ENCODE results near the gene ABCA2.

Gene ABCA2

DNA sequence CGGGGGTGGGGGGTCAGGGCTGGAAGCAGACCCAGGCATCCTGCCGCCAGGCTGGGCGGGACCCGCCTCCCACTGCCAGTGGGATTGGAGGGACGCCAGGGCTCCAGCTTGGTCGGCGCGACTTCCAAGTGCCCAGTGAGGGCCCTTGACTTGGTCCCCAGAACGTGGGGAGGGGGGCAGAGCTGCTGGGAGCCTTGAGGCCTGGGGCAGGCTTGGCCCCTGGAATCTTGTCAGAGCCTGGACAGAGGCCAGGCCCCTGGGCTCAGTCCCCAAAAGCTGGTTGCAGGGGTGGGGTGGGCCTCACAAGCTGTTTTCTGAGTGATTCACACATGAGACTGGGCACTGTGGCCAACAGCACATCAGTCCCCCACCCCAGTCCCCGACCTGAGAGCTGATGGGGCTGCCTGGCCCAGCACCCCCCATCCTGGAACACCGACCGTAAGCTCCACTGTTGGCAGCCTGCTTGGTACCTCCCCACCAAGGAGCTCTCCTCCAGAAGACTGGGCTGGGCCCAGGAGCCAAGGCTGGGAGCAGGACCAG is 32.2 kb downstream of the ABCA2 start:
- no peak for DNase-seq (ENCODE audit: low spot score)

DNA sequence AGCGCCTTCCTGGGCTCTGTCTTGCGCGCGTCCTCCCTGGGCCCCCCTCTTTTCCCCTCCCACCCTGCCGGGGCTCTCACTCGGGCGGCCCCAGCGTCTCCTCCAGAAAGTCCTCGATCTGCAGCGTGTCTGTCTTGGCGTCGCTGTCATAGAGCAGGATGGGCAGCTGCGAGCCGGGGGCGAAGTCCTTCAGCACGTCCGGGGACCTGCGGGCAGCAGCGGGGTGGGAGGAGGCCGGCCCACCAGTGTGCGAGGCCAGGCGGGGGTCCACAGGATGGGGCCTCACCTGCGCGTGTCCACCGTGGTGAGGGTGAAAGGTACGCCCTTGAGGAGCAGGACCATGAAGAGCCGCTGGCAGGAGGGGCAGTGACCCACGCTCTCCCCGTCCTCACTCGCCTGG is 32.7 kb downstream of the ABCA2 start:
- DNase-seq (ENCODE audit: low spot score), result no peak

DNA sequence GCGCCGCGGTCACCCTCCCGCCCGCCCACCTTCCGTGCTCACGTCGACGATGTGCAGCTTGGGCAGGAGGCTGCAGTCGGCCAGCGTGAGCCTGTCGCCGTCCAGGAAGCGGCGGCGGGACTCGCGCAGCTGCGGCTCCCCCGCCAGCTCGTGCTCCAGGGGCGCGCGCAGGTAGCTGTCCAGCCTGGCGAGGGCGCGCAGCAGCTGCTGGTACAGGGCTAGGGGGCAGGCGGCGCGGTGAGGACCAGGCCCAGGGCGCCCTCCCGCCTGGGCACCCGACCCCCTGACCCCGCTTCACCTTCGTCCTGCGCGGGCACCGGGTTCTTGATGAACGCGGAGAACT is 33.2 kb downstream of the ABCA2 start:
- no peak for DNase-seq (ENCODE audit: low spot score)

DNA sequence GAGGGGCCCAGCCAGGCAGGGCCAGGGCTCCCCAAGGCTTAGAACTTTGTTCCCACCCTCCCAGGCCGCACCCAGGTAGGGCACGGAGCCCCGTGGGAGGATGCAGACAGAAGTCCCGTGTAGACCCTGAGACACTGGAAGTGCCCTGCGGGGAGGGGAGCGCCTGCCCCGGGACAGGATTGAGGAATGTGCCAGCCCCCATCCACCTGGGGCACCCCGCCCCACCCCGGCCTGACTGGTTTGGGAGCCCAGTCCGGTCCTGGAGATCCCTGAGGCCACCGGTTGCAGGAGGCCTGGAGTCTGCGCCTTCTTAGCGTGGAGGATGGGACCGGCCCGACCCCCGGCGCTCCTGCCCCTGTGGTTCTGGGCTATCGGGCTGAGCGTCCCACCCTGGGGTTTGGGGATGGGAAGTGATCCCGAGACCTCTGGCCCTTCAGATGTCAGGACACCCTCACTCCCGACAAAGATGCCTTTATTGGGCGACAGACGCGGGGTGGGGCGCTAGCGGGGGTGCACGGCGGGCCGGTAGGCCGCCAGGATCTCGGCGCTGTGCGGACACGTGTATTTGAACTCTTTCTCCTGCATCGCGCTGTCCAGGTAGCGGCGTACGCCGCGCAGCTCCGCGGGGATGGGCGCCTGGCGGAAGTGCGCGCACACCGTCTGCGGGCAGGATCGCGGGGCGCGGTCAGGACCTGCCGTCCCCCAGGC is 33.7 kb downstream of the ABCA2 start:
- DNase-seq (ENCODE audit: low spot score), result no peak

DNA sequence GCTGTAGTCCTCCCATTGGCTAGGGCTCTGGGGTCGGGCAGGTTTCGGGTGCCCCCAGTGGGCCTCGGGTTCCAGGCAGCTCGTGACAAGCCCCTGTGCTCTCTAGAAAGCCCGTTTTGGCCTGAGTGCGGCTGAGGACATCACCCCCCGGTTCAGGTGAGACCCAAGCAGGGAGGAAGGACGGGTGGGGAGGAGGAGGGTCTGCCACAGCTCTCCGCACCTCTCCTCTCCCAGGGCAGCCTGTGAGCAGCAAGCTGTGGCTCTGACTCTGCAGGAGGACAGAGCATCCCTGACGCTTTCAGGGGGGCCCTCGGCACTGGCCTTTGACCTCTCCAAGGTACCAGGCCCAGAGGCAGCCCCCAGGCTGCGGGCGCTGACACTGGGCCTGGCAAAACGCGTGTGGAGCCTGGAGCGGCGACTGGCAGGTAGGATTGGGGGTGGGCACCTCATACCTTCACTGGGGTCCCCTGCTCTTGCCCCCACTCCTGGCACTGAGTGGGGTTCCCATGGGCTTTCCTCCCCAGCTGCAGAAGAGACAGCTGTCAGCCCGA is 35.1 kb downstream of the ABCA2 start:
- no peak for DNase-seq (ENCODE audit: low spot score)

DNA sequence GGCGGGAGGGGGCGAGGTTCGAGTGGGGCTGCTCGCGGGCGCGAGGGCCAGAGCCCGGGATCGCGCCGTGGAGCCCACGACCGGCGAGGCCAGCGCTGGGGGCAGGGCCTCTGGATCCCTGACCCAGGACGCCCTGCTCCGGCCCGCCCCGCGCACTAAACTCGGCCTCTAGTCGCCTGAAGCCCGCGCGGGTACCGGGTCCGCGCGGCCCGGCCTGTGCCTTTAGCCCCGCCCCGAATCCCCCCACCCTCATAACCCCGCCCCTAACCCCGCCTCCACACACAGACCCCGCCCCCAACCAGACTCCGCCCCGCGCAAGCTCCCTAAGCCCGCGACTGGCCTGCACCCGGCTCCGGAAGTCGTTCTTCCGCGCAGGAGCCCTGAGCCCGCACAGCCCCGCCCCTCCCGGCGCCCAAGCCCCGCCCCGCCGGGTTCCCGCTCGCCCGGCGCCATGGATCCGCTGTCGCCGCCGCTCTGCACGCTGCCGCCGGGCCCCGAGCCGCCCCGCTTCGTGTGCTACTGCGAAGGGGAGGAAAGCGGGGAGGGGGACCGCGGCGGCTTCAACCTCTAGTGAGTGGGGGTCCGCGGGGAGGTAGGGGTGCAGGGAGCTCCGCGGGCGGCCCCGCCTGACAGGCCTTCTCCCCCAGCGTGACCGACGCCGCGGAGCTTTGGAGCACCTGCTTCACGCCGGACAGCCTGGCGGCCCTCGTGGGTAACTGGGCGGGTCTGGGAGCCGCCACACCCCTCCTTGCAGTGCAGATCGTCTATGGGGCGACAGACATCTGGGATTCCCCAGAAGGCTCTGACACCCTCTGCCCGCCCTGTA is 35.8 kb downstream of the ABCA2 start, which contains the start of gene PAXX:
Gene PAXX (plus strand): TSS at position 430 of the 826 bp plus-strand sequence. CDS start 22 bp downstream, at position 452.
- DNase-seq (ENCODE audit: low spot score), result peak; percentile 95

DNA sequence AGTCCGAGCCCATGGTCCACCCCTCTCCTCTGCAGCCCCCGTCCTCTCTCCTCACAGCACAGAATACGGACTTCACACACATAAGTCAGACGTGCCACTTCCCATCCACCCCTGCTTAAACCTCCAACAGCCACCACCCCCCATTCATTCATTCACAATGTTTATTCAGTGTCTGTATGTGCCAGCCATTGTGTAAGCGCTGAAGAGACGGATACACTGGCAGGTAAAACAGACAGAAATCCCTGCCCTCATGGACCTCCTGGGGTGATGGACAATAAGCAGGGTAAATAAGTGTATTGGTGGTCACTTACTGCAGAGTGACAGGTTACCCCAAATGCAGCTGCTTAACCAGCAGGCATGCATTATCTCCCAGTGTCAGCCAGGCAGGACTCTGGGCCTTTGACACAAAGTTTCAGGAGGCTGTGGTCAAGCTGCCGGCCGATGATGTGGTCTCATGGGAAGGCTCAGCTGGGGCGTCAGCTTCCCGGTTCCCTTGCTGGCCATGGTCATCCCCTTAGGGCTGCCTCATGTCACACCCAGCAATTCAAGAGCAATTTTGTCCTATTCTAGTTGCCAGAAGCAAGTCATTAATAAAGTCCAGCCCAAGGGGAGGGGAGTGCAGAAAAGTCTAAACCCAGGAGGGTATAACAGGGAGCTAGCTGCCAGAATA is 37.7 kb downstream of the ABCA2 start:
- no peak for DNase-seq (ENCODE audit: low spot score)

DNA sequence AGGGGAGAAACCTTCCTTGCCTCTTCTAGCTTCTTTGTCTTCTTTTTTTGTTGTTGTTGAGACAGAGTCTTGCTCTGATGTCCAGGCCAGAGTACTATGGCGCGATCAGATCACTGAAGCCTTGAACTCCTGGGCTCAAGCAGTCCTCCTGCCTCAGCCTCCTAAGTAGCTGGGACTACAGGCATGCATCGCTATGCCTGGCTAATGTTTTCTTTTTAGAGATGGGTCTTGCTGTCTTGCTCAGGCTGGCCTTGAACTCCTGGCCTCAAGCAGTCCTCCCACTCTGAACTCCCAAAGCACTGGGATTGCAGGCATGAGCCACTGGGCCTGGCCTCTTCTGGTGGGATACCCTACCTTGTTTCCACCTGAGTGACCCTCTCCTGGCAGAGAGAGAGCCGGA is 39.2 kb downstream of the ABCA2 start:
- no peak for DNase-seq (ENCODE audit: low spot score)

DNA sequence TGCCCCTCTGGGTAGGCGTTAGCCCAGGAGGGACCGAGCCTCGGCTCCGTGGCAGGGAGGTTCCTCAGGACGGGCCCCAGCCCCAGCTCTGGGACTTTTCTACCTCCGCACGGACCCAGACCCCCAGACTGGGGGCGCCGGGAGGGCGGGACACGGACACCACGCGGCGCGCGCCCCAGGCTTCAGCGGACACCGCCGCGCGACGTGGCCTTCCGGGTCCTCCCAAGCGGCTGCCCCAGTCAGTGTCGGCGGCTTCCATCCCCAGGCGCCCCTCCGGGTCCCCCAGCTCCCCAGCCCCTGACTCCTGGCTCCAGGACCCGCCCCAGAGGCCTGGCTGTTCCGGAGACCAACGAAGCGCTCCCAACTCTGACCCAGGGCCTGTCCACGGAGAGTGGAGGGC is 42.2 kb downstream of the ABCA2 start:
- no peak for DNase-seq (ENCODE audit: low spot score)

DNA sequence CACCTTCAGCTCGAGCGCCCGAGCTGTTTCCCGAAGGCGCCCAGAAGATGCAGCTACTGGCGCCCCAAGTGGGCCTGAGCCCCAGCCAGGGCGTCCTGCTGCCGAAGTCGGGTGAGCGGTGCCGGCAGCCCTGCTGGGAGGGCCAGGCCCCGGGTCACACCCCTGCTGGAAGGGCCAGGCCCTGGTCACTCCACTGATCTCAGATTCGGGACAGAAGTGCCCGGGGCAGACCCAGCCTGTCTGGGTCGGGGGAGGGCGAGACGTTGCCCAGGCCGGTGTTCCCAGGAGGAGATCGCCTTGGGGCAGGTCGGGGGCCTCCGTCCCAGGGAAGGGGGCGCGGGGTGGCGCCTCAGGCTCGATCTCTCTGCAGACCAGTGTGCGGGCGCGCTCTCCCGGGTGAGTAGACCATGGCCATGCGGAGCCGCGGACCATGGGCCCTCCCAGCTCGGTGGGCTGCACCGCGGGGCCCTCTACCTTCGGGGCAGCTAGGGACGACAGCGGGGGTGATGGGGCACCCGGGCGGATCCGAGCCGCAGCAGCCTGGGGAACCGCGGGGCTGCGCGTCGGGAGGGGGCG is 42.9 kb downstream of the ABCA2 start:
- no peak for DNase-seq (ENCODE audit: low spot score)

DNA sequence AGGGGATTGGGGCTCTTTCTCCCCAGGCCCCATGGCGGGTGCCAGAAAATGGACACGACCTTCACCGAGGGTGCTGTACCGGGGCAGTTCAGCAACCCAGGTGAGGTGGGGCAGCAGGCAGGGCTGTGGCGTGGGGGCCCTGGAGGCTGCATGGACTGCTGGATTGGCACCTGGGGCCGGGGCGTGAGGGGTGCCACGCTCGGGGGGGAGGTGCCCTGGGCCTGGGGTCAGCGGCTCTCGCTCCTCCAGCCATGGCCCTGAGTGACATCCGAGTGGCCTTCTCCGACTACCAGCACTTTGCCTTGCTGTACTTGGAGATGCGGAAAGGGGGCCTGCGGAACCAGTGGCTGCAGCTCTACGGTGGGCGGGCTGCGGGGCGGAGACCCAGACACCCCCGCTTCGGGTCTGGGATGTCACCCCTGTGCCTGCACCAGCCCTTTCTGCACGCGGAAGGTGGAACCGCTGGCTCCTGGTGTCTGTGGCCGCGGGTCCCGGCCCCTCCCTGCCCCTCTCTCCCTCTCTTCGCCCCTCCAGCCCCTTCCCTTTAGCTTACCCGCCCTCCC is 43.5 kb downstream of the ABCA2 start:
- DNase-seq (ENCODE audit: low spot score), result no peak

DNA sequence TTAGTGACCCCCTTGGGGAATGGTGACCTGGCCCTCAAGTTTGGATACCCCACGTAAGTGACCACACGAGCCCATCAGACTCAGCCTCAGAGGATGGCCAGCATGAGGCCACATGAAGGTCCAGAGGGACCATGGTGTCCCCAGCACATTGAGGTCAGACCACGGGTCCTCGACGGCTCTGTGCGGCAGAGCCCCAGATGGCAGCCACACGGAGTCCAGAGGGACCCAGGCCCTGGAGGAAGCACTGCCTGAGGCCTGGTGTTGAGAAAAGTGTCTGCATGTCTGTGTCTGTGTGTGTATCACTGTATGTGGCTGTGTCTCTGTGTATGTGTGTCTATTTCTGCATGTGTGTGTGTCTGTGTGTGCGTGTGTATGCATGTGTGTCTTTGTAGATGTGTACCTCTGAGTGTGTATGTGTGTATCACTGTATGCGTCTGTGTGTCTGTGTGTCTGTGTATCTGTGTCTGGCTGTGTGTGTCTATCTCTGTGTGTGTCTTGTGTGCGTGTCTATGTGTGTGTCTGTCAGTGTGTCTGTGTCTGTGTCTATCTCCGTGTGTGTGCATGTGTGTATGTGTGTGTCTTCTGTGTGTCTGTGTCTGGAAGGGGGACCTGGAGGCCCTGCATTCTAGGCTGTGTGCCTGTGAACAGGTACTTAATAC is 44.3 kb downstream of the ABCA2 start:
- no peak for DNase-seq (ENCODE audit: low spot score)

DNA sequence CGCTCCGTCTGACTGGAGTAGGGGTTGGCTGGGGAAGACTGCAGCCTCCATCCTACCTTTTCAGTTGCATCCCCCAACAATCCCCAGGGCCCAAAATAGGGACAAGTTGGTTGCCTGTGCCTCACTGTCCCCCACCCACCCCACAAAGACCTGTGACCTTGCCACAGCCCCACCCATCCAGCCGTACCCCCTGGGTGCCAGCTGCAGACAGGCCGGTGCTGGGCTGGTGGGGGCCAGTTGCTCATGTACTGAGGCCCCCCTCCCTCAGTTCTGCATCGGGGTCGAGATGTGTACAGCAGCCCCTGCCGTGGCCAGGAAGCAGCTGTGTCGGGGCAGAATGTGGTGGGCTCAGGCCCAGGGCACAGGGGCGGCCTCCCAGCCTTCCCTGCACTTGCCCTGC is 44.9 kb downstream of the ABCA2 start:
- no peak for DNase-seq (ENCODE audit: low spot score)

DNA sequence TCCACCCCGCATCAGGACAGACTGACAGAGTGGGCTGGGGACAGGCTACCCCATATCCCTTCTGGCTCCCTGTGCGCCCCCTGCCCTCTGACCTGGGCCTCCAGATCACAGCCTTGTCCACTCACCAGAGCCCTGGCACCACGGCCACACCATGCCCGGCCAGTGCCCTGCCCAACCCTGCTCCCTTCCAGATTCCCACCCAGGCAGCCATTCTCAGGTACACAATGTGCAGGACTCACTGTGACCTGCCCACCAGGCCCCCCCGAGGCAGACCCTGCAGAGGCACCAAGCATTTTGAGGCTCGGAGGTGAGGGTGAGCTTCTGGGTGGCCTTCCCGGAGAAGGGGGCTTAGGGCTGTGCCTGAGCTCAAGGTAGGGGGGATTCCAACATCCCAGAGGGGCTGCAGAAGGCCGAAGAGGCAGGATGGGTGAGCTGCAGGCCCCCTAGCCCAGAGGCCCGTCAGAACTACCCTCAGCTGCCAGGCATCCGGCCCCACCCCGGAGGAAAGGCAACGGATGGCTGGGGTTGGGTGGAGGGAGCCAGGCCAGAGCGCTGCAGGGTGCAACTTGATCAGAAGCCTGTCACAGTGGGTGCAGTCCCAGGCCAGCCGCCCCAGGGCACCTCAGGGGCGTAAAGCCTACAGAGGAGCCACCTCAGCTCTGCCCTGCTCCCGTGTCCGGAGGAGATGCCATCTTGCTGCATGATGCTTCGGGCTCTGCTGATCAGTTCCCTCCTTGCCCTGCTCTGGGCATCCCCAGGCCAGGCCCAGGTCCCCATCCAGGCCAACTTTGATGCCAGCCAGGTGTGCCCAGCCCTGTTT is 45.6 kb downstream of the ABCA2 start, which contains the start of gene LCNL1:
Gene LCNL1 (plus strand): TSS at position 762 of the 820 bp plus-strand sequence. CDS start 594 bp downstream, outside the sequence.
- no peak for DNase-seq (ENCODE audit: low spot score)

DNA sequence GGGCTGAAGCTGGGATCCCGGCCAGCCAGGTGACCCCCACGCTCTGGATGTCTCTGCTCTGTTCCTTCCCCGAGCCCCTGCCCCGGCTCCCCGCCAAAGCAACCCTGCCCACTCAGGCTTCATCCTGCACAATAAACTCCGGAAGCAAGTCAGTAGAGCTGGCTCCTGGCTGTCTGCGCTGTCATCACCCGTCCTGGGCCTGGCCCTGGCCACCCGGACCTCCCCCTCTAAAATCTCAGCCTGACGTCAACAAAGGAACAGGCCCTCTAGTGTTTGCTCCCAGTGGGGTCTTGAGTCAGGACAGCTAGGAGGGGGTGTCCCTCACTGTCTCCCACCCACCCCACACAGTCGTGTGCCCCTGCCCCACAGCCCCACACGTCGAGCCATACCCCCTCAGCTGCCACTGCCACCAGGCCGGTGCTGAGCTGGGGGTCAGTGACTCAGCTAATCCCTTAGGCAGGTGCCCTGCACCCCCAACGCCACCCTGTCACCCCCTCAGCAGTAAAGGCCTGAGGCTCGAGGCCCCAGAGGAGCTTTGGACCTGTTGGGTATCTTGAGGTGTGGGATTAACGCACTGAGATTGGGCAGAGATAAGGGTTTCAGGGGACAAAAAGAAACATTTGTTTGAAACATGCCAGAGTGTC is 46.3 kb downstream of the ABCA2 start:
- DNase-seq (ENCODE audit: low spot score), result no peak

DNA sequence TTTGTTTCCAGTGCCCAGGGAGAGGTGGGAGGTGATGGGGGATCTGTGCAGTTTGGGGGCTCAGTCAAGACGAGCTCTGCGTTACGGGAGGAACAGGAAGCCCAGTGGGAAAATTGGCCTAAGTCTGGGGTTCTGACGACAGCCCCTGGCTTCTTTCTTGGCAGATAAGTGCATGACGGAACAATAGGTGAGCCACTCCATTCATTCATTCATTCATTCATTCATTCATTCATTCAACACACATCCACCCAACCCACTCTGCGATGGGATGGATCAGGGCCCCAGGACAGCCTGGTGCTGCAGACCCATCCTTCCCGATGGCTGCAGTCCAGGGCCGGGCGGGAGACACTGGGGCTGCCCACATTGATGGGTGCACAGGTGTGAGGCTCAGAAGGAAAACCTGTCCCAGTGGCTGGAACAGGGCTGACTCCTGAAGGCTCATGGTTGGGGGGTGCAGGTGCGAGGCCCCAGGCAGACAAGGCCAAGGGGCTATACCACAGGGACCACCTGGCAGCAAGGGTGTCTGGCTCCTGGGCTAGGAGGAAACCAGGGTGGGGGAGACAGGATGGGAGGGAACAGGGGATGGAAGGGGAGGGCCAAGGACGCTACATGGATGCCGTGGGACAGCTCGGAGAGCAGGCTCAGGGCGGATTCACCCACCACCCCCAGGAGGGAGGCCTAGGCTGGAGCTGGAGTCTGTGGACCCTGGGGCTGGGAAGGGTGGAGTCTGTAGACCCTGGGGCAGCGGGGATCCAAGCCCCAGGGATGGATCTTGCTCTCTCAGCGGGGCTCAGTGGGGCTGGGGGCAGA is 47.2 kb downstream of the ABCA2 start:
- DNase-seq (ENCODE audit: low spot score), result no peak

DNA sequence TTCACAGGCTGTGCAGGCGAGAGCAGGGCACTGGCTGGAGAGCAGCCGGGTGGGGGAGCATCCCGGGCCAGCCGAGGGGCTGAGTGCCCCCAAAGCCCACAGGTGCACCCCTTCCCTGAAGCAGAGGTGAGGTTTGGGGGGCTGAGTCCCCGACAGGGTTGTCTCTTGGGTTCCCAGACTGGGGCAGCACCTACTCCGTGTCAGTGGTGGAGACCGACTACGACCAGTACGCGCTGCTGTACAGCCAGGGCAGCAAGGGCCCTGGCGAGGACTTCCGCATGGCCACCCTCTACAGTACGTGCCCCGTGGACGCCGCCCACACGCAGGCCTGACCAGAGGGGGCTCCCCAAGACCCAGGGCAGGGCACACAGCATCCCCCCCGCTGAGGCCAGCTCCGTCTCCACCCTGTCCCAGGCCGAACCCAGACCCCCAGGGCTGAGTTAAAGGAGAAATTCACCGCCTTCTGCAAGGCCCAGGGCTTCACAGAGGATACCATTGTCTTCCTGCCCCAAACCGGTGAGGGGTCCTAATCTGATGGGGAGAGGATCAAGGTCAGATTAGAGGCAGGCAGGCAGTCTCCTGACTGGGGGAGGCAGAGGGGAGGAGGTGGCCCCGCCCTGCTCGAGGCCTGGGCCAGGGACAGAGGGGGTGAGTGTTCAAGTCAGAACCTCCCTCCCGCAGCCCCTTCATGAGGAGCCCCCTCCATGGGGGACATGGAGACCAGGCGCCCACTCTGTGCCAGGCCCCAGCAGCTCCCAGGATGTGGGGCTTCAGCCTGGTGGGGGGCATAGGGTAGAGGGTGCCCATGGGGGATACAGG is 48.1 kb downstream of the ABCA2 start:
- no peak for DNase-seq (ENCODE audit: low spot score)
